GM18526 (cell line): ENCODE measurements around the gene FOXN3.

Source experiments
- POLR2A ChIP-seq: IDR thresholded peaks from 3 replicates; pipeline ENCODE4 v1.6.1; 2011; ENCODE audit not compliant: insufficient read length; ENCODE audit errors: extremely low read depth

Gene FOXN3

GRCh38 chr14:89405712-89406111 lies 11.3 kb downstream of the FOXN3 start:
- no peak for TF ChIP-seq POLR2A

GRCh38 chr14:89402363-89402762 lies 14.7 kb downstream of the FOXN3 start:
- TF ChIP-seq POLR2A, result no peak

GRCh38 chr14:89401761-89402160 lies 15.3 kb downstream of the FOXN3 start:
- TF ChIP-seq POLR2A, result no peak

- TF ChIP-seq POLR2A, result no peak
These were observed 15.8 kb downstream of the FOXN3 start for GRCh38 chr14:89401241-89401640.

- no peak for TF ChIP-seq POLR2A
These were observed 16.5 kb downstream of the FOXN3 start for GRCh38 chr14:89400529-89400928.

- no peak for TF ChIP-seq POLR2A
These were observed 17.4 kb downstream of the FOXN3 start for GRCh38 chr14:89399594-89400068.

GRCh38 chr14:89399157-89399556 lies 17.9 kb downstream of the FOXN3 start:
- TF ChIP-seq POLR2A, result no peak

GRCh38 chr14:89397569-89398230 lies 19.3 kb downstream of the FOXN3 start:
- no peak for TF ChIP-seq POLR2A

GRCh38 chr14:89394972-89395371 lies 22.1 kb downstream of the FOXN3 start:
- no peak for TF ChIP-seq POLR2A

GRCh38 chr14:89393222-89393745 lies 23.7 kb downstream of the FOXN3 start:
- no peak for TF ChIP-seq POLR2A

- TF ChIP-seq POLR2A, result no peak
These were observed 24.9 kb downstream of the FOXN3 start for GRCh38 chr14:89392181-89392580.

GRCh38 chr14:89391556-89391955 lies 25.5 kb downstream of the FOXN3 start:
- no peak for TF ChIP-seq POLR2A

- no peak for TF ChIP-seq POLR2A
These were observed 25.9 kb downstream of the FOXN3 start for GRCh38 chr14:89391123-89391522.

GRCh38 chr14:89388853-89389252 lies 28.2 kb downstream of the FOXN3 start:
- TF ChIP-seq POLR2A, result no peak

- no peak for TF ChIP-seq POLR2A
These were observed 28.9 kb downstream of the FOXN3 start for GRCh38 chr14:89387922-89388685.

- no peak for TF ChIP-seq POLR2A
These were observed 30.7 kb downstream of the FOXN3 start for GRCh38 chr14:89386212-89386886.
